HG02571 (cell line): ENCODE measurements around the gene PDE6B.
"Not testable (repeated sequence)": the region's sequence is repeated elsewhere in the genome, so short reads cannot be mapped to it uniquely, and the experiment has no call there.

Source experiments
- ATAC-seq: cut with Tn5 transposase; IDR thresholded peaks from one replicate; pipeline ENCODE4 v1.9.1; 2021; ENCODE audit warnings: mild to moderate bottlenecking, moderate library complexity; ENCODE audit not compliant: unreplicated experiment

Gene PDE6B

GRCh38 chr4:668219-668618, 42.8 kb downstream of the PDE6B start:
- not testable (repeated sequence) for ATAC-seq

DNA sequence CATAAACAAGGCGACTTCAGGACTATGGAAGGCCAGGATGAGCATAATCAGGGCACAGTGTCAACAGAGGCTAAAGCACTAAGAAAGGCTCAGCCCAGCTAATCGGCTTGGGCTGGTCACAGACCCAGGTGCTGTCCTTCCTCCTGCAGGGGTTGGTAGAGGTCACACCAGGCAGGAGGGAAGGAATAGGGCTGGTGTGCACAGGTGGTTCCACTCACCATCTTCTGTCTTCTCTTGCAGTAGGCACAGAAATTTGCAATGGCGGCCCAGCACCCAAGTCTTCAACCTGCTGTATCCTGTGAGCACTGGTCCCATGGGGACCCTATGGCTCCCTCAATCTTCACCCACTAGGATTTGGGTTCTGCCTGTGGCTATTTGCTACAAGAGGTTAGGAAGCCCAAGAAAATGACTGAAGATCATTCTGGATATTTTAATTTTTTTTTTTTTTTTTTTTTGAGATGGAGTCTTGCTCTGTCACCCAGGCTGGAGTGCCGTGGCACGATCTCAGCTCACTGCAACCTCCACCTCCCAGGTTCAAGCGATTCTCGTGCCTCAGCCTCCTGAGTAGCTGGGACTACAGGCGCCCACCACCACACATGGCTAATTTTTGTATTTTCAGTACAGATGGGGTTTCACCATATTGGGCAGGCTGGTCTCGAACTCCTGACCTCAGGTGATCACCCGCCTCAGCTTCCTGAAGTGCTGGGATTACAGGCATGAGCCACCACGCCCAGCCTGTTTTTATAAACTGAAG, 44.6 kb downstream of the PDE6B start:
- not testable (repeated sequence) for ATAC-seq

GRCh38 chr4:671769-672168, 46.4 kb downstream of the PDE6B start:
- ATAC-seq = no peak

DNA sequence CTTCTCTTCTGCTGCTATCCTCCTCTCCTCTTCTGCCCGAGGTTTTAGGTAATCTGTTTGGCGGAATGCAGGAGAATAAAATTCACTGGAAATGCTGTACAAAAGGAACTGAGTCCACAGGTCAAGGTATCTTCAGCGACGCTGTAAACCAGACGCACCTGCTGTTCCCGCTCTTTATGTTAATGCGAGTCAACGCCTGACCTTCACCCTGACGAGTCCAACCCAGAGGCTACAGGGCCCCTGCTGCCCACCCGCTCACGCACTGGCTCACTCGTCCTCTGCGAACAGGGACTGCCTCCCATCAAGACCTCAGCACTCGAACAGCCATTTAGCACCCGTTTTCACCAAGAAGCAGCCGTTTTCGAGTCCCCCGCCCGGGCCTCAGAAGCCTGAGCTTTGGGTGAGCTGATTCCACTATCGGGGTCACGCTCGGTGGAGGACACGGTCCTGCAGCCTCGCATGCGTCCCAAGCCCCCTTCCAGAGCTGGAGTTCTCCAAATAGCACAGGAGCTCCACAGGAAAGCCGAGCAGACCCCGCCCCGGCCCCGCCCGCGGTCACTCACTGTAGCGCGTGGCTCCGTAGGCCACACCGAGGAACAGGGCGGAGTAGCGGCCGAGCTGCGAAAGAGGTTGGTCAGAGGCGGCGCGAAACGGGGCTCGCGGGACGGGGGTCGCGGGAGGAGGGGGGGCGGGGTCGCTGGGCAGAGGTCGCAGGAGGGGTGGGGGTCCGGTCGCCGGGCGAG, 48.1 kb downstream of the PDE6B start:
- ATAC-seq = no peak

DNA sequence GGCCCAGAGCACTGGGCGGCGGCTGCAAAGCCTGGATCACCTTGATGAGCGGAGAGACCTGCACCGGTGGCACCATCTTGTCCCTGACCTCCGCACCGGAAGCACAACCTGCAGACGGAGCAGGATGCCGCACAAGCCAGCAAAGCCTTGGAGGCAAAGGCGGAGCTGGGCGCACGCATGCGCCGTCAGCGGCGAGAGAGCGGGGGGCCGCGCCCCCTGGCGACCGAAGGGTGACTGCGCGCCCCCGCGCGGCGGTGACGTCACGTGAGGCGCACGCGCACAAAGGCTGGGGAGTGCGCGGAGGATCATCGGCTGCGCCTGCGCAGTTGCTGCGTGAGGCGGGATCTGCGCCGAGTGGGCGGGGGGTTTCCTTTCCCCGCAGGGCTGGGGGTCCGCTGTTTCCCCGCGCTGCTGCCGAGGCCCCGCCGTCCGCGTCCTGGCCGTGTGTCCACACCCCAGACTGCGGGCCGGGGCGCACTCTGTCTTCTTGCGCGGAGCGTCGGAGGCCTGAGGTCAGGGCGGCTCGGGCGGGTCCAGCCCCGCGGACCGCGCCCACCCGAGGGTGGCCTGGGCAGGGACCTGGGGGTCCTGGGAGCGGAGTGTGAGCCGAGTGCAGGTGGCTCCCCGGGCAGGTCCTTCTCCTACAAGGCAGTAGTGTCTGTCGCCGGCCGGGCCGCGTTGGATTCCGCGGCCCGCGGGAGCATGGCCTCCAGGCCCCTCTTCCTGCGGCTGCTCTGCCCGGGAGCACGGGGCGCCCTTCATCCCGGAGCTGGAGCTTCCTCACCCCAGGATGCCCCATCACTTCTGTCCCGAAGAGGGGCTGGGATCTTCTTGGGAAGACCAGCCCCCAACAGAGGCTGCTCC, 49.0 kb downstream of the PDE6B start, which contains the start of the genes ATP5ME and MYL5:
ATP5ME (minus strand) TSS at position 105 of the 864 bp plus-strand sequence; CDS start at position 76, 29 bp downstream.
MYL5 (plus strand) TSS at position 371 of the 864 bp plus-strand sequence. CDS start 3,485 bp downstream, outside the sequence.
- ATAC-seq = peak; percentile 65

GRCh38 chr4:675036-675882, 49.9 kb downstream of the PDE6B start:
- peak; percentile 6 for ATAC-seq

- ATAC-seq = no peak
Observed at GRCh38 chr4:675980-676870, 50.9 kb downstream of the PDE6B start.

DNA sequence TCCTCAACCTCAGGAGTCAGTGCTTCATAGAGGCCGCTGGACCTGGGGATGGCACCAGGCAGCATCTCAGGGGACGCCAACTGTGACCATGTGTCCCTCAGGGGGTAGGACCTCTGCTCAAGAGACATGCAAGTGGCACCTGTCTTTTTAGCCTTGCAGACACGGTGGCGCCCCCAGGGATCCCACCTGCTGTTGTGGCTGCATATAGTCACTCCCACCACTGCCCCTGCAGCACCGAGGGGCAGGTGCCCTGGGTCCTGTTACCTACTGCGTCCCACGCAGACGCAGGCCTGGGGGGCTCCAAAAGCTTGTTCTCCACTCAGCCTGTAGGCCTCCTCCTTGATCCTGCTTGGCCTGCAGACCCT, 51.5 kb downstream of the PDE6B start:
- no peak for ATAC-seq

- ATAC-seq = no peak
Observed at GRCh38 chr4:677431-678293, 52.3 kb downstream of the PDE6B start.

DNA sequence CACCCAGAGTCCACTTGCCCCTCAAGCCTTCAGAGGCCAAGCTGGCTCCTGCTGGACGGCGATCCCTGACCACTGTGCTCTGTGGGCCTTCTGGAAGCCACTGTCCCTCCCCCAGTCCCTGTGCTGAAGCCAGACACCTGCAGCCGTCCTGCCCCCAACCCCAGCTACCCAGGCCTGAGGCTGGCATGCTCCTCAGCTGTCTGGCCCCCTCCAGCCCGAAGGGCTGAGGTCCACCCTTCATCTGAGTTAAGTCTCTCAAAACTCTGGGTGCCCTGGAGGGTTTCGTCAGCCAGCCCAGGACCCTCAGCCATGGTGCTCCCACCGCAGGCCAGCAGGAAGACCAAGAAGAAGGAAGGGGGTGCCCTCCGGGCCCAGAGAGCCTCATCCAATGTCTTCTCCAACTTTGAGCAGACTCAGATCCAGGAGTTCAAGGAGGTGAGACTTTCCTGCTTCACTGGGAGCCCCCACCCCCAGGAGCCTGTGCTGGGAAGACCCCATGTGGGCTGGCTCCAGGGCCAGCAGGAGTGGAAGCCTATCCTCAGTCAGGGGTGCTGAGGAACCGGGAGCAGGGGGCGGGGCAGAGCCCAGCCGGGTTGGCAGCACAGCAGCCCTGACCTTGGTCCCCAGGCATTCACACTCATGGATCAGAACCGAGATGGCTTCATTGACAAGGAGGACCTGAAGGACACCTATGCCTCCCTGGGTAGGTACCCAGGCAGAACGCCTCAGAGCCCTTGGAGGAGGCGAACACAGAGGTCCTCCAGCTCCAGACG, 53.1 kb downstream of the PDE6B start:
- ATAC-seq = no peak

DNA sequence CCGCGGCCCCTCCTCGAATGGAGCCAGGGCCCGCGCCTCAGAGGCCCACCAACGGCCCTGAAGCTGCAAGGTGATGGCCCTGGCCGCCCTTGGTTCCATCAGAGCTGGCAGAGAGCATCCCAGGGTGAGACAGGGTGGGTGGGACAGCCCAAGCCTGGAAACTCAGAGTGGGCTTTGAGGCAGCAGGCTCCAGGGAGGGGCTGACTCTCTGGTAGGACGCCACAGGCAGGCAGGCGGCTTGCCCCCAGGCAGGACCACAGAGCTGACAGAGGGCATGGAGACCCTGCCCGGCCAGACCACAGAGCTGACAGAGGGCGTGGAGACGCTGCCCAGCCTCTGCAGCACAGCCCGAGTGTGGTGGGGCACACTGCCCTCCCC, 53.7 kb downstream of the PDE6B start:
- ATAC-seq = no peak

- ATAC-seq = no peak
Observed at GRCh38 chr4:679629-680028, 54.3 kb downstream of the PDE6B start.

- no peak for ATAC-seq
Observed at GRCh38 chr4:680091-680490, 54.7 kb downstream of the PDE6B start.

DNA sequence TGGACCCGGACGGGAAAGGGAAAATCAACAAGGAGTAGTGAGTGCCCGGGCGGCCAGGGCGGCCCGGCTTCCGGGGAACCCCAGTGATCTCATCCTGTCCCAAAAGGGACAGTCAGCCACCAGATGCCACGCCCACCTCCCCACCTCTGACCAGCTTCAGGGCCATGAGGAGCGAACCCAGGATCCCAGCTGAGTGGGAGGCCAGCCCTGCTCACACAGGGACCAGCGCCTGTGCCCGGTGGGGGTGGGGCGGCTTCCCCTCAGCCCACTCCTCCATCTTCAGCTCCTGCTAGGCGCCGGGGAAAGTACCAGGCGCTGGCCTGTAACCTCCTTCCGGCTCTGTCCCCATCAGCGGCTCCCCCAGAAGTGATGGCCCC, 55.2 kb downstream of the PDE6B start:
- no peak for ATAC-seq

DNA sequence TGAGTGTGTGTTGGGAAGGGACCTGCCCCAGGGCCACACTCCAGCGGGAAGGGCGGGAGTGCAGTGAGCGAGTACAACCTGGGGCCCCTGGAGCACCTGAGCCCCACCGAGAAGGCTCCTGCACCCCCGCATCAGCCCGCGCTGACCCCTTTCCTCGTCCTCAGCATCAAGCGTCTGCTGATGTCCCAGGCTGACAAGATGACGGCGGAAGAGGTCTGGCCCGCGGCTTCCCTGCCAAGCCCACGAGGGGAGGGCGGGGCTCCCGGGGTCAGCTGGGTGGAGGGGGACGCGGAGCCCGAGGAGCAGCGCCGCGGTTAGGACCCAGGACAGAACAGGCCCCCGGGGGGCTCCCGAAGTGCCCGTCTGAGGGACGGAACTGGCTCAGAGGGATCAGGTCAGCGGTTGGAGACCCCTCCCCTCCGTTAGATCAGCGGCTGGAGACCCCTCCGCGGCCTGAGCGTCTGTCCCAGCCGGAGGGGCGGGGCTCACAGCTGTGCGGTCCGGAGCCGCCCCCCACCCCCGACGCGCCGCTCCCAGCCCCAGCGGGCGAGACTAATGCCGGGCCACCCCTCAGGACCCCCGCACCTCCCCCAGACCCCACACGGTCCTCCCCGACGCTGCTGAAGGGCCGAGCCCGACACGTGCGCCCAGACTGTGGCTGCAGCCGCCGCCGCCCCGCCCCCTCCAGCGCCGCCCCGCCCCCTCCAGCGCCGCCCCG, 55.7 kb downstream of the PDE6B start:
- ATAC-seq = no peak

DNA sequence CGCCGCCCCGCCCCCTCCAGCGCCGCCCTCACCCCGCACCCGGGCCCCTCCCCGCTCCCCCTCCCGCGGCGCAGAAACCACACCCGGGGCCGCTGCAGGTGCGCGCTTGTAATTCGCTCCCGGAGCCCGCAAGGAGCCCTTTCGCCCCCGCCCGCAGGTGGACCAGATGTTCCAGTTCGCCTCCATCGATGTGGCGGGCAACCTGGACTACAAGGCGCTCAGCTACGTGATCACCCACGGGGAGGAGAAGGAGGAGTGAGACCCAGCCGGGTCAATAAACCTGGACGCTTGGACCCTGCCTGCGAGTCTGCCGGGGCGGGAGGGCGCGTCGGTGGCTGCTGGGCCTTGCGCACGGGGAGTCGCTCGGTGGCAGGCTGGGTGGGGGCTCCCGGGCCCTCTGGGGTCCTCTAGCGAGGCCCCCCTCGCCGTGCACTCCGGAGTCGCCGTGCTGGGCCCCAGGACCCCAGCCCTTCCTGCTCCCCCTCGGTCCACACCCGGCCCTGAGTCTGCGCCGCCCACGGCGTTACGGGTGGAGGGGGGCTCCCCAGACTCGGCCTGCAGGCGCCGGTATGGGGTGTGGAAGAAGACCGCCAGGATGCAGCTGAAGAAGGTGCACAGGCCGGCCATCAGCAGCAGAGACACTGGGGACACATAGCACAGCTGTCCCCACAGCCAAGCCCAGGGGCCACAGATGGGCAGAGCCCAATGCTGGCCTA, 56.5 kb downstream of the PDE6B start:
- ATAC-seq = no peak
